ENCODE measurements around the gene ADGRD1.
A peak's percentile ranks its signal among the peaks of the same experiment; 100 is the strongest.
"Not testable (repeated sequence)": the region's sequence is repeated elsewhere in the genome, so short reads cannot be mapped to it uniquely, and the experiment has no call there.

Gene ADGRD1

GRCh38 chr12:130933269-130933995 lies 20.3 kb upstream of the ADGRD1 start:
- Histone ChIP-seq H3K36me3 (ENCODE audit: insufficient read depth, low read length) (no peaks in the 10 kb centered on the region), H3K4me3 (no peak overlapping the region), H3K27ac (no peak overlapping the region), H3K9me3 (ENCODE audit: low read depth, low read length) (no peaks in the 10 kb centered on the region), H3K9ac (ENCODE audit: insufficient read length) (no peak overlapping the region)
- no peak for DNase-seq (ENCODE audit: low read depth, low spot score)
- TF ChIP-seq EZH2 (IDR thresholded peaks at IDR 0.05), result peak; percentile 62
- TF ChIP-seq POLR2AphosphoS5 (IDR thresholded peaks at IDR 0.05; ENCODE audit: borderline replicate concordance, low read depth, low read length), result no peak
- no peak for TF ChIP-seq FOXP2 (optimal IDR thresholded peaks at IDR 0.05; ENCODE audit: control extremely low read depth, extremely low read length, insufficient read depth)

- Histone ChIP-seq H3K9ac (ENCODE audit: insufficient read length) (no peak overlapping the region), H3K36me3 (ENCODE audit: insufficient read depth, low read length) (no peaks in the 10 kb centered on the region), H3K4me3 (no peak overlapping the region), H3K9me3 (ENCODE audit: low read depth, low read length) (no peaks in the 10 kb centered on the region), H3K27ac (no peak overlapping the region)
- DNase-seq (ENCODE audit: low read depth, low spot score), result no peak
- TF ChIP-seq FOXP2 (optimal IDR thresholded peaks at IDR 0.05; ENCODE audit: control extremely low read depth, extremely low read length, insufficient read depth) (no peak), POLR2AphosphoS5 (IDR thresholded peaks at IDR 0.05; ENCODE audit: borderline replicate concordance, low read depth, low read length) (no peak), EZH2 (IDR thresholded peaks at IDR 0.05) (no peak)
Observed at GRCh38 chr12:130934753-130935152, 19.0 kb upstream of the ADGRD1 start.

- no peak for TF ChIP-seq EZH2 (IDR thresholded peaks at IDR 0.05)
- no peak for TF ChIP-seq POLR2AphosphoS5 (IDR thresholded peaks at IDR 0.05; ENCODE audit: borderline replicate concordance, low read depth, low read length)
- no peak for TF ChIP-seq FOXP2 (optimal IDR thresholded peaks at IDR 0.05; ENCODE audit: control extremely low read depth, extremely low read length, insufficient read depth)
- no peak for DNase-seq (ENCODE audit: low read depth, low spot score)
- H3K9me3 ChIP-seq (ENCODE audit: low read depth, low read length), result no peaks in the 10 kb centered on the region
- H3K9ac ChIP-seq (ENCODE audit: insufficient read length), result no peak overlapping the region
- H3K4me3 ChIP-seq, result no peak overlapping the region
- H3K36me3 ChIP-seq (ENCODE audit: insufficient read depth, low read length), result no peaks in the 10 kb centered on the region
- no peak overlapping the region for H3K27ac ChIP-seq
Observed at GRCh38 chr12:130936561-130936960, 17.1 kb upstream of the ADGRD1 start.

GRCh38 chr12:130937063-130937462 lies 16.6 kb upstream of the ADGRD1 start:
- no peak overlapping the region for H3K4me3 ChIP-seq
- H3K36me3 ChIP-seq (ENCODE audit: insufficient read depth, low read length), result no peaks in the 10 kb centered on the region

GRCh38 chr12:130937546-130937945 lies 16.2 kb upstream of the ADGRD1 start:
- not testable (repeated sequence) for H3K36me3 ChIP-seq (ENCODE audit: insufficient read depth, low read length)

More at GRCh38 chr12:130937063-130937462, 16.6 kb upstream of the ADGRD1 start:
- Histone ChIP-seq H3K9ac (ENCODE audit: insufficient read length) (no peak overlapping the region), H3K27ac (no peak overlapping the region), H3K9me3 (ENCODE audit: low read depth, low read length) (no peaks in the 10 kb centered on the region)
- TF ChIP-seq POLR2AphosphoS5 (IDR thresholded peaks at IDR 0.05; ENCODE audit: borderline replicate concordance, low read depth, low read length), result no peak
- TF ChIP-seq EZH2 (IDR thresholded peaks at IDR 0.05), result no peak
- TF ChIP-seq FOXP2 (optimal IDR thresholded peaks at IDR 0.05; ENCODE audit: control extremely low read depth, extremely low read length, insufficient read depth), result no peak
- no peak for DNase-seq (ENCODE audit: low read depth, low spot score)

GRCh38 chr12:130938186-130938585 lies 15.5 kb upstream of the ADGRD1 start:
- TF ChIP-seq EZH2 (IDR thresholded peaks at IDR 0.05), result no peak
- TF ChIP-seq FOXP2 (optimal IDR thresholded peaks at IDR 0.05; ENCODE audit: control extremely low read depth, extremely low read length, insufficient read depth), result no peak
- no peak for TF ChIP-seq POLR2AphosphoS5 (IDR thresholded peaks at IDR 0.05; ENCODE audit: borderline replicate concordance, low read depth, low read length)
- no peak overlapping the region for H3K9ac ChIP-seq (ENCODE audit: insufficient read length)
- no peak for DNase-seq (ENCODE audit: low read depth, low spot score)
- no peaks in the 10 kb centered on the region for H3K9me3 ChIP-seq (ENCODE audit: low read depth, low read length)
- H3K4me3 ChIP-seq, result no peak overlapping the region
- no peaks in the 10 kb centered on the region for H3K36me3 ChIP-seq (ENCODE audit: insufficient read depth, low read length)
- no peak overlapping the region for H3K27ac ChIP-seq

More at GRCh38 chr12:130937546-130937945, 16.2 kb upstream of the ADGRD1 start:
- not testable (repeated sequence) for DNase-seq (ENCODE audit: low read depth, low spot score); H3K9ac ChIP-seq (ENCODE audit: insufficient read length); H3K4me3 ChIP-seq; H3K27ac ChIP-seq; H3K9me3 ChIP-seq (ENCODE audit: low read depth, low read length)

- Histone ChIP-seq H3K9ac (ENCODE audit: insufficient read length) (no peak overlapping the region), H3K27ac (no peak overlapping the region), H3K9me3 (ENCODE audit: low read depth, low read length) (no peaks in the 10 kb centered on the region), H3K4me3 (no peak overlapping the region), H3K36me3 (ENCODE audit: insufficient read depth, low read length) (no peaks in the 10 kb centered on the region)
- no peak for DNase-seq (ENCODE audit: low read depth, low spot score)
- TF ChIP-seq EZH2 (IDR thresholded peaks at IDR 0.05) (no peak), FOXP2 (optimal IDR thresholded peaks at IDR 0.05; ENCODE audit: control extremely low read depth, extremely low read length, insufficient read depth) (no peak), POLR2AphosphoS5 (IDR thresholded peaks at IDR 0.05; ENCODE audit: borderline replicate concordance, low read depth, low read length) (no peak)
Observed at GRCh38 chr12:130944878-130945277, 8.8 kb upstream of the ADGRD1 start.

GRCh38 chr12:130945786-130946492 lies 7.8 kb upstream of the ADGRD1 start:
- H3K9me3 ChIP-seq (ENCODE audit: low read depth, low read length), result no peaks in the 10 kb centered on the region

More at GRCh38 chr12:130945786-130946492, 7.8 kb upstream of the ADGRD1 start:
- Histone ChIP-seq H3K36me3 (ENCODE audit: insufficient read depth, low read length) (no peaks in the 10 kb centered on the region), H3K27ac (no peak overlapping the region), H3K9ac (ENCODE audit: insufficient read length) (no peak overlapping the region), H3K4me3 (no peak overlapping the region)
- no peak for DNase-seq (ENCODE audit: low read depth, low spot score)
- no peak for TF ChIP-seq EZH2 (IDR thresholded peaks at IDR 0.05)
- TF ChIP-seq FOXP2 (optimal IDR thresholded peaks at IDR 0.05; ENCODE audit: control extremely low read depth, extremely low read length, insufficient read depth), result no peak
- TF ChIP-seq POLR2AphosphoS5 (IDR thresholded peaks at IDR 0.05; ENCODE audit: borderline replicate concordance, low read depth, low read length), result no peak

All from SK-N-MC (cell line).